GM12878 (cell line): ENCODE data around the gene KLRC2. TPM values are rescaled to one million over a fixed set of nuclear protein-coding genes. Genes with fewer than 3 reads are reported as not detected.
A peak's percentile ranks its signal among the peaks of the same experiment; 100 is the strongest.

Source experiments
- ATF7 ChIP-seq: fragments of 450-650 bp; IDR thresholded peaks from 2 replicates; pipeline ENCODE4 v1.6.1; 2016; ENCODE audit warnings: low read depth, mild to moderate bottlenecking
- BCL11A ChIP-seq: IDR thresholded peaks from 2 replicates; pipeline ENCODE4 v1.6.1; 2011; ENCODE audit warnings: low read depth, low read length
- BCLAF1 ChIP-seq: fragments of 450-650 bp; IDR thresholded peaks from 2 replicates; pipeline ENCODE4 v1.6.1; 2017; ENCODE audit warnings: antibody characterized with exemption, mild to moderate bottlenecking, moderate library complexity
- BHLHE40 ChIP-seq, 2 experiments: fragments of 450-650 bp in 1 of 2; IDR thresholded peaks; 2 replicates each; pipeline ENCODE4 v1.6.1; 2011 to 2017; ENCODE audit warnings: low read depth in 2 of 2, borderline replicate concordance in 1 of 2, improper control_type of control experiment in 1 of 2, low read length in 1 of 2, mild to moderate bottlenecking in 1 of 2
- FOS ChIP-seq: IDR thresholded peaks from 3 replicates; pipeline ENCODE4 v1.6.1; 2011; ENCODE audit warnings: borderline replicate concordance; ENCODE audit not compliant: insufficient read length; ENCODE audit errors: extremely low read depth
- GABPA ChIP-seq: IDR thresholded peaks from 2 replicates; pipeline ENCODE4 v1.6.1; 2014; ENCODE audit warnings: antibody characterized with exemption, low read depth, mild to moderate bottlenecking, inconsistent platforms
- IRF5 ChIP-seq: fragments of 450-650 bp; IDR thresholded peaks from 2 replicates; pipeline ENCODE4 v1.6.1; 2017; ENCODE audit warnings: borderline replicate concordance
- KAT2A ChIP-seq: conservative IDR thresholded peaks from 2 replicates; pipeline ENCODE4 v1.6.1; 2011; ENCODE audit warnings: low read depth, low read length; ENCODE audit not compliant: control insufficient read depth
- NFYB ChIP-seq: IDR thresholded peaks from 2 replicates; pipeline ENCODE4 v1.6.1; 2011; ENCODE audit warnings: low read depth, mild to moderate bottlenecking, low read length, improper control_type of control experiment, moderate library complexity; ENCODE audit not compliant: insufficient read depth
- NKRF ChIP-seq: fragments of 450-650 bp; conservative IDR thresholded peaks from 2 replicates; pipeline ENCODE4 v1.6.1; 2017; ENCODE audit warnings: mild to moderate bottlenecking, moderate library complexity
- NR2F1 ChIP-seq: fragments of 450-650 bp; conservative IDR thresholded peaks from 2 replicates; pipeline ENCODE4 v1.6.1; 2017; ENCODE audit warnings: mild to moderate bottlenecking
- SMARCA5 ChIP-seq: fragments of 450-650 bp; IDR thresholded peaks from 2 replicates; pipeline ENCODE4 v1.6.1; 2017; ENCODE audit warnings: mild to moderate bottlenecking
- SUZ12 ChIP-seq: fragments of 200-600 bp; sonication (generic); IDR thresholded peaks from one replicate; pipeline ENCODE4 v1.6.1; 2018; ENCODE audit warnings: antibody characterized with exemption, mild to moderate bottlenecking; ENCODE audit not compliant: unreplicated experiment
- ZBTB11 ChIP-seq: fragments of 450-650 bp; formaldehyde crosslinking; IDR thresholded peaks from 2 replicates; pipeline ENCODE4 v1.5.0; 2022; ENCODE audit warnings: mild to moderate bottlenecking, missing genetic modification characterization
- ZBTB33 ChIP-seq: fragments of 450-650 bp; IDR thresholded peaks from 2 replicates; pipeline ENCODE4 v1.6.1; 2017; ENCODE audit warnings: mild to moderate bottlenecking
- ZZZ3 ChIP-seq: IDR thresholded peaks from 2 replicates; pipeline ENCODE4 v1.6.1; 2011; ENCODE audit warnings: low read depth; ENCODE audit not compliant: control insufficient read depth, insufficient read length
- polyA plus RNA-seq, 11 experiments: library from polyadenylated mRNA; depleted of rRNA in 4 of 11; unstranded in 6 of 11; stranded (reverse) in 5 of 11; fragments of >200 nt; fragmentation: Nextera tagmentation in 4 of 11; fragmentation: Illumina TruSeq in 1 of 11; extraction: Ambion mirVana in 4 of 11; extraction: Trizol in 1 of 11; gene quantifications; 1 replicate in 1 of 11; 2 replicates in 10 of 11; pipeline versions ENCODE4 v1.2.1 to v1.2.3, GENCODE V29; 2011 to 2016; ENCODE audit warnings: inconsistent platforms in 2 of 11, missing spikeins in 2 of 11, low read depth in 1 of 11
- total RNA-seq, 4 experiments: library from RNA; depleted of rRNA in 3 of 4; stranded (reverse); fragments of >200 nt in 3 of 4; fragmentation: Illumina TruSeq in 1 of 4; extraction: Trizol in 1 of 4; gene quantifications; 2 replicates each; pipeline versions ENCODE4 v1.2.1 to v1.2.3, GENCODE V29; 2013 to 2021

KLRC2 gene
- total and polyA plus RNA-seq, 10 of the 15 experiments (the other 5 are each of a cell fraction or from before 2014, with no cell fraction given), result 0.15 to 0.40 (median 0.20) TPM; not detected in 5

DNA sequence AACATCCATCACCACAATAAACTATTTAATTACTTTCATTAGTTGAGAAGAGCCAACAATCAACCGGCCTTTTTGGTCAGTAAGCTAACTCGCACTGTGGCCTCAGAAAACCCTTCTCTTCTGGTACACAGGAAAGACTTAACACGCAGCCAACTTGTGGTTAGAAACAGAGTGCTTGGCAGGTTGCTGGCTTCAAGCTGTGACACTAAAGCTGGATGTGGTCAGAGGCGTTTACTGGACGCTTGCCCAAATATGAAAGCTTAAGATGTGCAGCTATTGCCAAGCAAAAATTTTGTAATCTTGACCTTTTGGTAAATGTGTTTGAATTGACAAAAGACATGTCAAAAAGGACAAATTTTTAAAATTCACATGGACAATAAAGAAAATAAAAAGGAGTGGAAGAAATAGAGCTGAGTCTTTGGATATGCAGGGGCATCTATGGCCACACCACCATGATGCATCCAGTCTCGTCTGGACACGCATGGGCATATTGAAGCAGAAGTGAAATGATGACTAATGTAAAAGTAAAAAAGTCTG lies 43.3 kb downstream of the KLRC2 start (continued):
- TF ChIP-seq SUZ12 (no peak), GABPA (no peak), ZZZ3 (no peak), KAT2A (no peak), NKRF (no peak), ZBTB33 (no peak), IRF5 (no peak), ATF7 (peak; percentile 46), BCL11A (peak; percentile 89), BHLHE40 (IDR thresholded peaks at IDR 0.05; ENCODE audit: borderline replicate concordance in 1 of 2, low read depth in 2 of 2, low read length in 1 of 2) (peak in 1 of 2 experiments; percentile 55; a peak in 1 of 4 replicates), SMARCA5 (no peak), NR2F1 (peak; percentile 62), FOS (no peak), BCLAF1 (no peak), NFYB (no peak), ZBTB11 (no peak)
